Keratinocyte (primary cell): ENCODE results near the gene SLC25A5. TPM values are rescaled to one million over a fixed set of nuclear protein-coding genes. Genes with fewer than 3 reads are reported as not detected.

Experiments
- DNase-seq: peaks from one replicate; pipeline ENCODE4 v3.0.0-alpha.2; 2011; ENCODE audit warnings: low read depth, missing footprints, low spot score
- FAIRE-seq: peaks from 2 replicates; lab custom pipeline; 2011; peaks lifted over from hg19 to GRCh38; lab: Jason Lieb, UNC
- H2AFZ ChIP-seq: 2 replicates; pipeline ENCODE4 v1.6.0; 2012; ENCODE audit warnings: low read length, control low read depth, inconsistent platforms; ENCODE audit not compliant: control insufficient read depth
- H3K27ac ChIP-seq: 2 replicates; pipeline ENCODE4 v1.5.1; 2011; ENCODE audit warnings: low read length; ENCODE audit not compliant: control insufficient read depth, insufficient read depth
- H3K27me3 ChIP-seq: 3 replicates; pipeline ENCODE4 v1.6.0; 2011; ENCODE audit warnings: low read length; ENCODE audit not compliant: control insufficient read depth, insufficient read depth; ENCODE audit errors: extremely low read depth
- H3K36me3 ChIP-seq, 2 experiments: 2 replicates in 1 of 2; 3 replicates in 1 of 2; pipeline ENCODE4 v1.5.1; 2011; ENCODE audit warnings: low read length in 2 of 2, mild to moderate bottlenecking in 1 of 2; ENCODE audit not compliant: control insufficient read depth in 2 of 2, insufficient read depth in 2 of 2; ENCODE audit errors: extremely low read depth in 1 of 2
- H3K4me1 ChIP-seq: 3 replicates; pipeline ENCODE4 v1.5.1; 2011; ENCODE audit warnings: low read length; ENCODE audit not compliant: control insufficient read depth, insufficient read depth; ENCODE audit errors: extremely low read depth
- H3K4me2 ChIP-seq: 3 replicates; pipeline ENCODE4 v1.6.0; 2011; ENCODE audit warnings: low read depth, low read length; ENCODE audit not compliant: control insufficient read depth, insufficient read depth; ENCODE audit errors: extremely low read depth
- H3K4me3 ChIP-seq, 3 experiments: fragments of 200-600 bp in 1 of 3; sonication (generic) in 1 of 3; 2 replicates in 2 of 3; 3 replicates in 1 of 3; pipeline ENCODE4 v1.5.1; 2011 to 2016; ENCODE audit warnings: low read length in 3 of 3, mild to moderate bottlenecking in 3 of 3, control low read depth in 2 of 3, inconsistent platforms in 1 of 3, low read depth in 1 of 3, mixed read lengths in 1 of 3, mixed run types in 1 of 3, moderate library complexity in 1 of 3; ENCODE audit not compliant: control insufficient read depth in 2 of 3, insufficient read depth in 2 of 3; ENCODE audit errors: extremely low read depth in 1 of 3
- H3K79me2 ChIP-seq: 2 replicates; pipeline ENCODE4 v1.6.0; 2012; ENCODE audit warnings: low read length; ENCODE audit not compliant: control insufficient read depth, insufficient read depth
- H3K9ac ChIP-seq: 3 replicates; pipeline ENCODE4 v1.6.0; 2011; ENCODE audit warnings: low read length; ENCODE audit not compliant: control insufficient read depth, insufficient read depth; ENCODE audit errors: extremely low read depth
- H3K9me1 ChIP-seq: 3 replicates; pipeline ENCODE4 v1.6.0; 2011; ENCODE audit warnings: low read length; ENCODE audit not compliant: control insufficient read depth, insufficient read depth; ENCODE audit errors: extremely low read depth
- H3K9me3 ChIP-seq: 2 replicates; pipeline ENCODE4 v1.5.1; 2012; ENCODE audit warnings: low read depth, low read length; ENCODE audit not compliant: control insufficient read depth
- H4K20me1 ChIP-seq: 3 replicates; pipeline ENCODE4 v1.6.0; 2011; ENCODE audit warnings: low read length; ENCODE audit not compliant: control insufficient read depth, insufficient read depth; ENCODE audit errors: extremely low read depth
- CTCF ChIP-seq, 3 experiments: IDR thresholded peaks in 1 of 3; conservative IDR thresholded peaks in 1 of 3; optimal IDR thresholded peaks in 1 of 3; 2 replicates in 2 of 3; 3 replicates in 1 of 3; pipeline versions ENCODE3 to v1.5.1; 2011; ENCODE audit warnings: low read length in 3 of 3, mild to moderate bottlenecking in 3 of 3, moderate library complexity in 2 of 3, control low read depth in 1 of 3, inconsistent platforms in 1 of 3; ENCODE audit not compliant: insufficient read depth in 2 of 3; ENCODE audit errors: extremely low read depth in 1 of 3
- EZH2 ChIP-seq: IDR thresholded peaks from one replicate; pipeline ENCODE4 v1.6.1; 2012; ENCODE audit warnings: inconsistent platforms, mild to moderate bottlenecking, low read length, moderate library complexity
- dilution Hi-C: fragments of 300-500 bp; cut with MboI; formaldehyde crosslinking; loops from one replicate; pipeline ENCODE4 v1.7.0; 2020; ENCODE audit warnings: low sequenced_read_pairs; ENCODE audit not compliant: extremely low pct_ligation_motif_present
- polyA plus RNA-seq, 5 experiments: library from polyadenylated mRNA; depleted of rRNA in 3 of 5; stranded (reverse) in 3 of 5; stranded (forward) in 1 of 5; unstranded in 1 of 5; fragments of >200 nt; gene quantifications; 1 replicate in 1 of 5; 2 replicates in 3 of 5; 3 replicates in 1 of 5; pipeline versions ENCODE4 v1.2.1 to v1.2.3, GENCODE V29; 2011 to 2012; ENCODE audit warnings: missing spikeins in 2 of 5, low read depth in 1 of 5, low replicate concordance in 1 of 5

The SLC25A5 gene
- polyA plus RNA-seq, 1 donor (not counting 4 experiments of a cell fraction or from before 2014, with no cell fraction given), result 447 TPM

GRCh38 chrX:119466970-119467369, 1.3 kb upstream of the SLC25A5 start:
- peaks cover 9% of the 10 kb centered on the region for H3K79me2 ChIP-seq
- FAIRE-seq (no peak), DNase-seq (no peak)
- no peak overlapping the region for H3K9ac ChIP-seq
- no peaks in the 10 kb centered on the region for H3K9me3 ChIP-seq
- H3K36me3 ChIP-seq, result peaks cover 0 to 9% of the 10 kb centered on the region in 2 experiments
- dilution Hi-C loops, result no loop called here
- H3K4me3 ChIP-seq, result no peak overlapping the region
- peaks cover 7% of the 10 kb centered on the region for H4K20me1 ChIP-seq
- H3K9me1 ChIP-seq, result no peaks in the 10 kb centered on the region
- H3K4me1 ChIP-seq, result no peaks in the 10 kb centered on the region
- H2AFZ ChIP-seq, result no peak overlapping the region
- TF ChIP-seq EZH2 (no peak), CTCF (optimal IDR thresholded peaks at IDR 0.05 in 1 of 3, IDR thresholded peaks at IDR 0.05 in 1 of 3, conservative IDR thresholded peaks at IDR 0.05 in 1 of 3; ENCODE audit: extremely low read depth in 1 of 3, insufficient read depth in 2 of 3, low read length in 3 of 3) (no peak)
- H3K27ac ChIP-seq, result no peak overlapping the region
- H3K4me2 ChIP-seq, result no peak overlapping the region
- no peaks in the 10 kb centered on the region for H3K27me3 ChIP-seq

GRCh38 chrX:119467433-119467832, 811 bp upstream of the SLC25A5 start:
- Histone ChIP-seq H3K9me1 (no peaks in the 10 kb centered on the region), H3K9ac (no peak overlapping the region), H3K79me2 (peaks cover 9% of the 10 kb centered on the region), H2AFZ (no peak overlapping the region), H3K27me3 (no peaks in the 10 kb centered on the region), H3K36me3 (peaks cover 0 to 9% of the 10 kb centered on the region in 2 experiments), H3K4me2 (no peak overlapping the region), H3K27ac (no peak overlapping the region), H4K20me1 (peaks cover 7% of the 10 kb centered on the region), H3K9me3 (no peaks in the 10 kb centered on the region), H3K4me1 (no peaks in the 10 kb centered on the region), H3K4me3 (no peak overlapping the region)
- FAIRE-seq (no peak), DNase-seq (no peak)
- dilution Hi-C loops, result no loop called here
- TF ChIP-seq EZH2 (no peak), CTCF (optimal IDR thresholded peaks at IDR 0.05 in 1 of 3, IDR thresholded peaks at IDR 0.05 in 1 of 3, conservative IDR thresholded peaks at IDR 0.05 in 1 of 3; ENCODE audit: extremely low read depth in 1 of 3, insufficient read depth in 2 of 3, low read length in 3 of 3) (no peak)
